HepG2 (cell line): ENCODE results near the gene LDLRAP1. TPM values are rescaled to one million over a fixed set of nuclear protein-coding genes. Genes with fewer than 3 reads are reported as not detected.

Experiments
- ATAC-seq: fragments of 200-7000 bp; cut with Tn5 transposase; 3 replicates; pipeline ENCODE4 v1.9.1; 2020; ENCODE audit warnings: mild to moderate bottlenecking, moderate library complexity
- BruUV-seq: library from RNA; stranded (reverse); fragments of 400-500 nt; replicated peaks from 2 replicates; lab custom pipeline; 2021; lab: Mats Ljungman, UMichigan
- CTCF ChIA-PET: fragments of 300-600 bp; formaldehyde crosslinking; extraction: SDS; loops from one replicate; lab custom pipeline; 2021; ENCODE audit warnings: low total read pairs, inconsistent platforms, low intra/inter-chr PET ratio; lab: Yijun Ruan, JAX
- POLR2A ChIA-PET: fragments of 350-600 bp; sonication (Branson Sonifier 250); formaldehyde crosslinking; loops from one replicate; lab custom pipeline; 2020; ENCODE audit warnings: antibody characterized with exemption, inconsistent platforms; lab: Yijun Ruan, JAX
- DNase-seq: peaks from one replicate; pipeline ENCODE4 v3.0.0-alpha.2; 2015; ENCODE audit warnings: low spot score
- FAIRE-seq: peaks from 3 replicates; lab custom pipeline; 2011; peaks lifted over from hg19 to GRCh38; lab: Jason Lieb, UNC
- H2AFZ ChIP-seq: one replicate; pipeline ENCODE4 v1.6.1; 2011; ENCODE audit warnings: low read length, inconsistent platforms
- H3K27ac ChIP-seq: fragments of 300-600 bp; 3 replicates; pipeline ENCODE4 v1.8.0; 2011; ENCODE audit warnings: mixed run types, mild to moderate bottlenecking, mixed read lengths, low read length, inconsistent platforms; ENCODE audit not compliant: insufficient read depth; ENCODE audit errors: extremely low read length
- H3K27me3 ChIP-seq, 2 experiments: fragments of 200-600 bp in 1 of 2; 2 replicates in 1 of 2; 3 replicates in 1 of 2; pipeline versions ENCODE4 v1.6.0 to v1.8.0; 2011; ENCODE audit warnings: low read length in 2 of 2, mild to moderate bottlenecking in 2 of 2, moderate library complexity in 2 of 2, inconsistent platforms in 1 of 2; ENCODE audit not compliant: insufficient read depth in 2 of 2, control insufficient read depth in 1 of 2
- H3K36me3 ChIP-seq, 2 experiments: fragments of 200-600 bp in 1 of 2; replicated peaks in 1 of 2; 2 replicates in 1 of 2; 3 replicates in 1 of 2; pipeline versions ENCODE4 v1.5.1 to v1.8.0; 2011; ENCODE audit warnings: low read length in 2 of 2, inconsistent platforms in 1 of 2; ENCODE audit not compliant: insufficient read depth in 2 of 2, control insufficient read depth in 1 of 2
- H3K4me1 ChIP-seq: 2 replicates; pipeline ENCODE4 v1.5.1; 2012; ENCODE audit warnings: low read length, inconsistent platforms; ENCODE audit not compliant: insufficient read depth
- H3K4me2 ChIP-seq: 2 replicates; pipeline ENCODE4 v1.6.0; 2011; ENCODE audit warnings: low read depth, low read length, inconsistent platforms
- H3K4me3 ChIP-seq, 3 experiments: fragments of 200-600 bp in 1 of 3; sonication (generic), shearing (Covaris generic) in 1 of 3; replicated peaks in 1 of 3; 2 replicates each; pipeline ENCODE4 v1.5.1; 2011 to 2016; ENCODE audit warnings: low read length in 3 of 3, inconsistent platforms in 2 of 3, low read depth in 2 of 3, mild to moderate bottlenecking in 2 of 3, control low read depth in 1 of 3, mixed read lengths in 1 of 3; ENCODE audit not compliant: insufficient read depth in 1 of 3
- H3K79me2 ChIP-seq: one replicate; pipeline ENCODE4 v1.6.1; 2011; ENCODE audit warnings: low read length, inconsistent platforms; ENCODE audit not compliant: insufficient read depth
- H3K9ac ChIP-seq: 2 replicates; pipeline ENCODE4 v1.6.0; 2011; ENCODE audit warnings: mild to moderate bottlenecking, low read depth, low read length, inconsistent platforms; ENCODE audit not compliant: insufficient read depth
- H3K9me3 ChIP-seq: 2 replicates; pipeline ENCODE4 v1.5.1; 2012; ENCODE audit warnings: mild to moderate bottlenecking, low read length
- H4K20me1 ChIP-seq: 2 replicates; pipeline ENCODE4 v1.6.0; 2011; ENCODE audit warnings: inconsistent platforms, mild to moderate bottlenecking, low read length, moderate library complexity; ENCODE audit not compliant: insufficient read depth
- ARNT ChIP-seq: fragments of 450-650 bp; IDR thresholded peaks from 2 replicates; pipeline ENCODE4 v1.6.1; 2017
- CBX5 ChIP-seq: sonication (generic); formaldehyde crosslinking; IDR thresholded peaks from 2 replicates; pipeline ENCODE4 v1.4.0; 2020; ENCODE audit warnings: missing genetic modification reagents, borderline replicate concordance
- RORA ChIP-seq: sonication (generic); formaldehyde crosslinking; IDR thresholded peaks from 2 replicates; pipeline ENCODE4 v1.5.0; 2020; ENCODE audit warnings: mild to moderate bottlenecking, missing genetic modification reagents, moderate library complexity
- XBP1 ChIP-seq: sonication (generic); formaldehyde crosslinking; IDR thresholded peaks from 2 replicates; pipeline ENCODE4 v1.5.0; 2020; ENCODE audit warnings: missing genetic modification reagents
- ZNF768 ChIP-seq: sonication (generic); formaldehyde crosslinking; IDR thresholded peaks from 2 replicates; pipeline ENCODE4 v1.4.0; 2020; ENCODE audit warnings: missing genetic modification reagents
- WGBS: methylation state at CpG from one replicate; pipeline ENCODE4 v1.1.6; 2017; ENCODE audit warnings: low lambda C conversion rate; 5-methylcytosine and 5-hydroxymethylcytosine counted together
- in situ Hi-C: cut with HindIII; loops from 2 replicates; pipeline ENCODE4 v1.10.0; 2017; ENCODE audit warnings: low pct_unique_long_range_greater_than_20kb; ENCODE audit not compliant: extremely low pct_ligation_motif_present
- intact Hi-C: fragments of 100-400 bp; cut with micrococcal nuclease; formaldehyde crosslinking; loops from one replicate; pipeline ENCODE4 v1.10.0; 2022; ENCODE audit not compliant: unreplicated experiment
- polyA plus RNA-seq, 8 experiments: library from polyadenylated mRNA; depleted of rRNA in 3 of 8; stranded (reverse) in 7 of 8; unstranded in 1 of 8; fragments of >200 nt; fragmentation: Illumina TruSeq in 4 of 8; extraction: Trizol in 4 of 8; gene quantifications; 2 replicates each; pipeline versions ENCODE4 v1.2.1 to v1.2.3, GENCODE V29; 2011 to 2016; ENCODE audit warnings: low read depth in 4 of 8, missing spikeins in 1 of 8, mixed read lengths in 1 of 8; ENCODE audit not compliant: insufficient read depth in 1 of 8
- total RNA-seq, 5 experiments: library from RNA; depleted of rRNA; stranded (reverse); fragments of >200 nt; fragmentation: Illumina TruSeq; extraction: Trizol; gene quantifications; 2 replicates each; pipeline ENCODE4 v1.2.3, GENCODE V29; 2016; ENCODE audit warnings: low read depth in 1 of 5

LDLRAP1 gene
- total and polyA plus RNA-seq, 2 of the 13 experiments (the other 11 are each of a cell fraction or from before 2014, with no cell fraction given): 7.2 to 12.1 TPM

- TF ChIP-seq ARNT (no peak), RORA (no peak)
- no peak for DNase-seq
- ChIA-PET CTCF (no interaction called here), POLR2A (interaction anchor here (0.7 to 1.0 kb wide), 2 partner anchors 10 to 47 kb away, joined by 3 read pairs; no protein-coding TSS in a partner anchor)
- intact Hi-C loops (no loop called here), in situ Hi-C loops (no loop called here)
- no peak overlapping the region for H3K4me2 ChIP-seq
- no peak for ATAC-seq
- no peaks in the 10 kb centered on the region for H3K9me3 ChIP-seq
- no peaks in the 10 kb centered on the region for H4K20me1 ChIP-seq
- BruUV-seq: no TSS peak
- H3K36me3 ChIP-seq: peaks cover 1 to 4% of the 10 kb centered on the region in 2 experiments; a peak in 3 of 5 replicates
- no peak overlapping the region for H3K4me3 ChIP-seq
- 96% methylated on average over 2 of the region's 11 CpGs for WGBS
- no peak overlapping the region for H3K9ac ChIP-seq
- peaks cover 47% of the 10 kb centered on the region for H3K4me1 ChIP-seq
- H3K27me3 ChIP-seq: no peaks in the 10 kb centered on the region
- FAIRE-seq: no peak
- H2AFZ ChIP-seq: no peak overlapping the region
- H3K79me2 ChIP-seq: no peaks in the 10 kb centered on the region
- H3K27ac ChIP-seq: no peak overlapping the region
Observed at GRCh38 chr1:25553749-25554429, 10.5 kb downstream of the LDLRAP1 start.

- Histone ChIP-seq H3K27ac (no peak overlapping the region), H4K20me1 (no peaks in the 10 kb centered on the region), H3K9me3 (no peaks in the 10 kb centered on the region), H3K4me2 (no peak overlapping the region), H3K36me3 (peaks cover 1 to 6% of the 10 kb centered on the region in 2 experiments; a peak in 4 of 5 replicates), H3K79me2 (no peaks in the 10 kb centered on the region), H3K27me3 (no peaks in the 10 kb centered on the region), H3K4me1 (peaks cover 42% of the 10 kb centered on the region), H3K4me3 (no peak overlapping the region), H3K9ac (no peak overlapping the region), H2AFZ (no peak overlapping the region)
- intact Hi-C loops: no loop called here
- no TSS peak for BruUV-seq
- CTCF ChIA-PET: no interaction called here
- DNase-seq: no peak
- in situ Hi-C loops: no loop called here
- POLR2A ChIA-PET: interaction anchor here (1.0 kb wide), 1 partner anchor 10 kb away, joined by 3 read pairs; no protein-coding TSS in a partner anchor
- no peak for ATAC-seq
- no peak for FAIRE-seq
- TF ChIP-seq CBX5 (CRISPR knock-in tag): no peak
- peak; percentile 89 for TF ChIP-seq ZNF768 (CRISPR knock-in tag)
- no peak for TF ChIP-seq XBP1 (CRISPR knock-in tag)
- 100% methylated on average over 2 of the region's 3 CpGs for WGBS
Observed at GRCh38 chr1:25554430-25554780, 11.0 kb downstream of the LDLRAP1 start.
